ENCODE data around the gene TACC2.

DNA sequence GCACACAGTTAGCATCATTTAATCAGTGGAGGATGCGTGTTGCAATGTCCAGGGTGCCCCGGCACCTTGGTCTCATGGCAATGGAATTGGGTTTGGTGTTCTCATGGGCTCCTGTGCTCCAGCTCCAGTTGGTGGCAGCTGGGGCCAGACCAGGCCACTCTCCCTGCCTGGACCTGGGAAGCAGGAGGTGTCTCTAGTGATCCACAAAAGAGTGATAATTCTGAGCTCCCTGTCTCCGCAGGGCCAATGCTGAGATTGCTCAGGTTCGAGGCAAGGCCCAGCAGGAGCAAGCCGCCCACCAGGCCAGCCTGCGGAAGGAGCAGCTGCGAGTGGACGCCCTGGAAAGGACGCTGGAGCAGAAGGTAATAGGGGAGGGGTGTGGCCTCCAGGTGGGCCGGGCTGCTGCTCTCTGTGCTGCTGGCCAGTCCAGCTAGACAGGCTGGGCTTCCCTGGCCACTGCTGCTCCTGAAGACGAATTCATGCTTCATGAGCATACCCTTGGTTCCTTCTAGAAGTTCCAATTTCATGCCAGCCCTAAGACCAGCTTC, 260.4 kb downstream of the TACC2 start:
- TF ChIP-seq CTCF (IDR thresholded peaks at IDR 0.05) (no peak), POLR2A (IDR thresholded peaks at IDR 0.05) (no peak)
